Dermis blood vessel endothelial cell (primary cell): Measurements from ENCODE around the gene LRRC56. TPM values are rescaled to one million over a fixed set of nuclear protein-coding genes. Genes with fewer than 3 reads are reported as not detected.

Source experiments
- DNase-seq: peaks from one replicate; pipeline ENCODE4 v3.0.0; 2010
- total RNA-seq: library from RNA; depleted of rRNA; stranded (reverse); fragments of >200 nt; gene quantifications from 2 replicates; pipeline ENCODE4 v1.2.3, GENCODE V29; 2014

The LRRC56 gene
- total RNA-seq, 1 donor from 2014 or later, result 0.68 TPM

GRCh38 chr11:601573-602245 lies 64.4 kb downstream of the LRRC56 start:
- no peak for DNase-seq

- DNase-seq, result no peak
These were observed 65.8 kb downstream of the LRRC56 start for GRCh38 chr11:603154-603553.

Other genes with a start within 250 kb of the LRRC56 start
- 15.1 and 28.4 TPM in 2 replicates for gene PGGHG, start 248.4 kb upstream of the LRRC56 start, total RNA-seq
- not detected in 2 replicates for gene IFITM5, start 238.0 kb upstream of the LRRC56 start, total RNA-seq
- gene IFITM2, start 229.7 kb upstream of the LRRC56 start, total RNA-seq, result 69.8 and 135 TPM in 2 replicates
- gene IFITM1, start 223.5 kb upstream of the LRRC56 start, total RNA-seq, result 0.37 and 3.4 TPM in 2 replicates
- 41.4 and 80.2 TPM in 2 replicates for gene IFITM3, start 216.7 kb upstream of the LRRC56 start, total RNA-seq
- gene B4GALNT4, start 168.0 kb upstream of the LRRC56 start, total RNA-seq, result 0.42 and 5.6 TPM in 2 replicates
- 0.09 and 0.68 TPM in 2 replicates for gene PKP3, start 143.3 kb upstream of the LRRC56 start, total RNA-seq
- gene SIGIRR, start 122.5 kb upstream of the LRRC56 start, total RNA-seq, result 43.2 and 52.2 TPM in 2 replicates
- gene ANO9, start 95.5 kb upstream of the LRRC56 start, total RNA-seq, result 0.42 and 10.7 TPM in 2 replicates
- gene PTDSS2, start 87.2 kb upstream of the LRRC56 start, total RNA-seq, result 34.5 and 50.2 TPM in 2 replicates
- 257 and 310 TPM in 2 replicates for gene RNH1, start 30.3 kb upstream of the LRRC56 start, total RNA-seq
- 51.6 and 70.2 TPM in 2 replicates for gene HRAS, start 2.0 kb upstream of the LRRC56 start, total RNA-seq
- 1.3 and 2.6 TPM in 2 replicates for gene LMNTD2, start 23.2 kb downstream of the LRRC56 start, total RNA-seq
- 21.3 and 25.2 TPM in 2 replicates for gene RASSF7, start 23.4 kb downstream of the LRRC56 start, total RNA-seq
- gene PHRF1, start 38.9 kb downstream of the LRRC56 start, total RNA-seq, result 27.7 and 31.4 TPM in 2 replicates
- gene IRF7, start 78.4 kb downstream of the LRRC56 start, total RNA-seq, result 16.8 and 24.2 TPM in 2 replicates
- not detected in 2 replicates for gene CDHR5, start 87.4 kb downstream of the LRRC56 start, total RNA-seq
- gene SCT, start 89.7 kb downstream of the LRRC56 start, total RNA-seq, result not detected in 2 replicates
- under 0.01 TPM in 1 of 2 replicates, not detected in the other for gene DRD4, start 99.7 kb downstream of the LRRC56 start, total RNA-seq
- gene DEAF1, start 157.7 kb downstream of the LRRC56 start, total RNA-seq, result 36.8 and 40.8 TPM in 2 replicates
- 10.7 and 12.4 TPM in 2 replicates for gene TMEM80, start 158.3 kb downstream of the LRRC56 start, total RNA-seq
- gene EPS8L2, start 168.7 kb downstream of the LRRC56 start, total RNA-seq, result 2.7 and 3.1 TPM in 2 replicates
- gene TALDO1, start 209.9 kb downstream of the LRRC56 start, total RNA-seq, result 115 and 149 TPM in 2 replicates
- gene GATD1, start 240.0 kb downstream of the LRRC56 start, total RNA-seq, result 19.6 and 23.4 TPM in 2 replicates